Activated CD8-positive, alpha-beta T cell treated with anti-CD3 and anti-CD28 coated beads for 36 hours (primary cell): ENCODE measurements around the gene DDB1. TPM values are rescaled to one million over a fixed set of nuclear protein-coding genes. Genes with fewer than 3 reads are reported as not detected.

Experiments
- ATAC-seq: fragments of 200-7000 bp; cut with Tn5 transposase; one replicate; pipeline ENCODE4 v1.10.0; 2021; ENCODE audit warnings: mild to moderate bottlenecking, moderate library complexity
- CTCF ChIA-PET: fragments of 350-600 bp; sonication (Branson Sonifier 250); formaldehyde crosslinking; loops from one replicate; lab custom pipeline; 2021; ENCODE audit warnings: antibody characterized with exemption; lab: Charles Lee
- POLR2A ChIA-PET: fragments of 350-600 bp; sonication (Branson Sonifier 250); formaldehyde crosslinking; loops from one replicate; lab custom pipeline; 2021; ENCODE audit warnings: antibody characterized with exemption; lab: Charles Lee
- DNase-seq: peaks from one replicate; pipeline ENCODE4 v3.0.0-alpha.2; 2020
- H3K27ac Mint-ChIP-seq: one replicate; pipeline ENCODE4 v1.8.0; 2021; ENCODE audit warnings: mild to moderate bottlenecking, mixed read lengths
- H3K27me3 Mint-ChIP-seq: one replicate; pipeline ENCODE4 v1.8.0; 2021; ENCODE audit warnings: mixed read lengths
- H3K36me3 Mint-ChIP-seq: one replicate; pipeline ENCODE4 v1.8.0; 2021; ENCODE audit warnings: low read depth, mixed read lengths
- H3K4me1 Mint-ChIP-seq: one replicate; pipeline ENCODE4 v1.8.0; 2021; ENCODE audit warnings: low read depth, mixed read lengths
- H3K4me3 Mint-ChIP-seq: one replicate; pipeline ENCODE4 v1.8.0; 2021; ENCODE audit warnings: mild to moderate bottlenecking, moderate library complexity, mixed read lengths
- H3K9me3 Mint-ChIP-seq: one replicate; pipeline ENCODE4 v1.8.0; 2021; ENCODE audit warnings: mixed read lengths
- intact Hi-C: fragments of 100-400 bp; cut with micrococcal nuclease; formaldehyde crosslinking; loops from one replicate; pipeline ENCODE4 v1.10.0; 2022
- total RNA-seq, 2 experiments: library from RNA; stranded (reverse); gene quantifications; one replicate each; pipeline ENCODE4 v1.2.3, GENCODE V29; 2021
- TF ChIP-seq, protein P1 (sequence below): fragments of 200-600 bp; IDR thresholded peaks from one replicate; pipeline ENCODE4 v1.8.0; 2022; ENCODE audit warnings: antibody characterized with exemption, mild to moderate bottlenecking

The DDB1 gene
- total RNA-seq, 2 experiments from 2014 or later: 269 to 270 TPM

DNA sequence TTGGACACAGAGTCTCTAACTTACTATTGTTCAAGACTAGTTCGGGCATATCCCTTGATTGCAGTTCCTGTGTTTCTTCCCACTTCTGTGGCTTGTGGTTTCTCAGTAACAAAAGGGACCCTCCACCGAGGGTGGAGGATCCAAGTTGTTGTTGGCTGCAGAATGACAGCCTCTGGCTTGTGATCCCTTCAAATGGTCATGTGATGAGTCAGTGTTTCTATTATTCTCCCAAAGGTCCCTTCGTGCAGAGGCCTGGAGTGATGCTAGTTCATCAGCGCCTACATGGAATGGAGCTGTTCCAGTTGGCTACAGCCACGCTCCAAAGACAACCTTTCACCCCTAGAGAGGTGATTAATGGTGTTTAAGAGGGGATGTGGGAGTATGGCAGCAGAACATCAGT, 35.2 kb downstream of the DDB1 start:
- Mint-ChIP-seq H3K27me3 (peaks cover 2% of the 10 kb centered on the region), H3K4me3 (no peak overlapping the region), H3K27ac (peak overlapping the region; percentile 66), H3K36me3 (peaks cover 41% of the 10 kb centered on the region), H3K4me1 (peaks cover 40% of the 10 kb centered on the region), H3K9me3 (no peaks in the 10 kb centered on the region)
- ChIA-PET POLR2A (interaction anchor here (1.0 to 4.3 kb wide), 3 partner anchors 31 to 38 kb away, joined by 3 to 20 read pairs (median 4); partner anchors contain the start of genes DDB1 and TKFC), CTCF (interaction anchor here (1.0 to 2.4 kb wide), 3 partner anchors 11 to 44 kb away, joined by 3 to 9 read pairs (median 3); no protein-coding TSS in a partner anchor)
- TF ChIP-seq, protein P1, sequence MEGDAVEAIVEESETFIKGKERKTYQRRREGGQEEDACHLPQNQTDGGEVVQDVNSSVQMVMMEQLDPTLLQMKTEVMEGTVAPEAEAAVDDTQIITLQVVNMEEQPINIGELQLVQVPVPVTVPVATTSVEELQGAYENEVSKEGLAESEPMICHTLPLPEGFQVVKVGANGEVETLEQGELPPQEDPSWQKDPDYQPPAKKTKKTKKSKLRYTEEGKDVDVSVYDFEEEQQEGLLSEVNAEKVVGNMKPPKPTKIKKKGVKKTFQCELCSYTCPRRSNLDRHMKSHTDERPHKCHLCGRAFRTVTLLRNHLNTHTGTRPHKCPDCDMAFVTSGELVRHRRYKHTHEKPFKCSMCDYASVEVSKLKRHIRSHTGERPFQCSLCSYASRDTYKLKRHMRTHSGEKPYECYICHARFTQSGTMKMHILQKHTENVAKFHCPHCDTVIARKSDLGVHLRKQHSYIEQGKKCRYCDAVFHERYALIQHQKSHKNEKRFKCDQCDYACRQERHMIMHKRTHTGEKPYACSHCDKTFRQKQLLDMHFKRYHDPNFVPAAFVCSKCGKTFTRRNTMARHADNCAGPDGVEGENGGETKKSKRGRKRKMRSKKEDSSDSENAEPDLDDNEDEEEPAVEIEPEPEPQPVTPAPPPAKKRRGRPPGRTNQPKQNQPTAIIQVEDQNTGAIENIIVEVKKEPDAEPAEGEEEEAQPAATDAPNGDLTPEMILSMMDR: no peak
- DNase-seq (no peak), ATAC-seq (no peak)
- intact Hi-C loops: no loop called here

DNA sequence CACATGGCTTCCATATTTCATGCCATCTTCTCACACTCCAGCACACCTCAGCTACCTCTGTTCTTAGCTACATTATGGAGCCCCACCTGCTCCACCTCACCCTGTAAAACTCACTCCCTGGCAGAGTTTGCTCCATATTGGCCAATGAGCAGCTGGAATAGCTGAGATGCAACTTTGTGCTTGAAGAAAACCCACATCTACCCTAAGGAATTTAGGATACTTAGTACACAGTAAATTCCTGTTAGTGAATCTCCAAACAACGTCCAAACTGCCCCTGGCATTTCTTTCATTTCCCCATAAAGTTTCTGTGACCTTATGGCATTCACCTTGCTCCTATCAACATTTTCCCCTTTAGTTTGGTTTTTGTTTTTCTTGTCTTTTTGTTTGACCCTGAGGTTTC, 35.6 kb downstream of the DDB1 start:
- peak overlapping the region; percentile 66 for H3K27ac Mint-ChIP-seq
- intact Hi-C loops: no loop called here
- ATAC-seq: no peak

DNA sequence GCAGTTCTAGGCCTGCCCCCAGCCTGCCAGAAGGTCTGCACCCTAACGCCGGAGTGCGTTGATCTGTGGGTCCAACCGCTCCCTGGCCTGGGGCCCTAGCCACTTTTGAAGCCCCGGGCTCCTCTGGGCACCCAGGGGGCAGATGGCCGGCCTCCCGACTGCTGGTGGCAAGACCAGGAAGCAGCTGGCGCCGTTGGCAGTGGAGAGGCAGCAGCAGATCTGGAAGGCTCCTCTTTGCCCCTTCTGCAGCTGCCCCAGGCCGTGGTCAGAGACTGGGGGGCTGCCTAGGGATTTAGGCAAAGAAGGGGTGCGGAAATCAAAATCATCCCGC, 37.3 kb downstream of the DDB1 start:
- TF ChIP-seq, protein P1: no peak
- peak overlapping the region; percentile 92 for H3K4me3 Mint-ChIP-seq
- CTCF ChIA-PET: interaction anchor here (1.4 to 3.2 kb wide), 6 partner anchors 16 to 464 kb away, joined by 3 to 23 read pairs (median 7); no protein-coding TSS in a partner anchor

More for the DNA sequence above, 35.6 kb downstream of the DDB1 start:
- CTCF ChIA-PET: interaction anchor here (1.0 to 2.4 kb wide), 3 partner anchors 12 to 43 kb away, joined by 3 to 9 read pairs (median 3); no protein-coding TSS in a partner anchor
- Mint-ChIP-seq H3K27me3 (peaks cover 2% of the 10 kb centered on the region), H3K36me3 (peaks cover 45% of the 10 kb centered on the region), H3K4me1 (peaks cover 42% of the 10 kb centered on the region), H3K4me3 (no peak overlapping the region), H3K9me3 (no peaks in the 10 kb centered on the region)
- TF ChIP-seq, protein P1: no peak
- DNase-seq: no peak
- POLR2A ChIA-PET: interaction anchor here (0.8 to 4.3 kb wide), 3 partner anchors 32 to 277 kb away, joined by 3 to 20 read pairs (median 3); partner anchors contain the start of genes DDB1 and TKFC

DNA sequence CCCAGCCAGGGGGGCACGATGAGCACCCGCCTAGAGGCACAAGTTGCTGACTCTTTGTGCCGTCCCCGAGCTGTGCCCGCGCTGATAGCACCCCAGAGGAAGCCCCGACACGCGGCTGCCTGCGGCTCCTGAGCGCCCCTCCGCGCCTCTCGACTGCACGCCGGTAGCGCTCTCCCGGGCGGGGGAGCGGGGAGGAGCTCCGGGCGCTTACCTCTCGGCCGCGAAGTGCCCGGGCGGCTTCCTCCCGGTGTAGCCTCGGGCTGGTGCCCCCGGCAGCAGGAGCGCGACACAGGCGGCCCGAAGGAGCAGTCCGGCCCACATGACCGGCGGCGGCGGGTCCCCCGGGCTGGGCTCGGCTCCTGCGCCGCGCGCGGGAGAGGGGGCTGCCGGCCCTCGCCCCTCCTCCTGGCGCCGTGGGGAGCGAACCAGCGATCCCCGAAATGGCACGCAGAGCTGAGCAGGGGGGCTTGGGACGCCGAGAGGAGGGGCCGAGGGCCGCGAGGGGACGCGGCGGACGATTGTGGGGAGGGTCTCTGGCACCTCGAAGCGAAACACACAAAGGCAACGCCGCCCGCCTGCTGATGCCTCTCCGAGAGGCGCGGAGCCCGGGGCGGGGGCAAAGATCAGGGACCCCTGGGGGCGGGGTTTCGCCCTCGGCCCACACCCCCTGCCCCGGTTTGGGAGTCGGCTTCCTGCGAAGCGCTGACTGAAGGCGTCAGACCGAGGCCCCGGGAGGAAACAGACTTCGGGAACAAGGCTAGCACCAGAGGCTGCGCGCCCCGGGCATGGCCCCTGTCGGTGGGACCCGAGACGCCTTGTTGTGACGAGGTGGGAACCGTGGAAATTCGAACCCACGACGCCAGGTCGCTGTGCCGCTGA, 37.9 kb downstream of the DDB1 start, which contains the start of gene VWCE:
Gene VWCE, minus strand, starts transcription at position 600 of the 879 bp plus-strand sequence. Its CDS starts 279 bp downstream, at position 321.
- Mint-ChIP-seq H3K9me3 (no peaks in the 10 kb centered on the region), H3K27me3 (peaks cover 5% of the 10 kb centered on the region), H3K4me3 (peak within 1 kb of the TSS; percentile 92), H3K27ac (peak within 1 kb of the TSS; percentile 92), H3K4me1 (peaks cover 42% of the 10 kb centered on the region), H3K36me3 (peaks cover 43% of the 10 kb centered on the region)
- intact Hi-C loops: no loop called here
- POLR2A ChIA-PET: interaction anchor here (0.8 to 4.3 kb wide), 13 partner anchors 12 to 420 kb away, joined by 3 to 26 read pairs (median 6); partner anchors contain the start of genes CPSF7, CYB561A3, DDB1 and SDHAF2
- TF ChIP-seq, protein P1: peak; percentile 23
- CTCF ChIA-PET: interaction anchor here (0.6 to 3.2 kb wide), 17 partner anchors 13 to 464 kb away, joined by 3 to 23 read pairs (median 4); partner anchors contain the start of genes CPSF7, SDHAF2 and TMEM216
- peak; percentile 83 for ATAC-seq
- DNase-seq: peak; percentile 88

More for the DNA sequence above, 37.3 kb downstream of the DDB1 start:
- peaks cover 47% of the 10 kb centered on the region for H3K36me3 Mint-ChIP-seq
- H3K27ac Mint-ChIP-seq: no peak overlapping the region
- intact Hi-C loops: no loop called here
- H3K9me3 Mint-ChIP-seq: no peaks in the 10 kb centered on the region
- peaks cover 5% of the 10 kb centered on the region for H3K27me3 Mint-ChIP-seq
- ATAC-seq (no peak), DNase-seq (no peak)
- POLR2A ChIA-PET: interaction anchor here (0.7 to 4.3 kb wide), 7 partner anchors 13 to 133 kb away, joined by 3 to 26 read pairs (median 20); partner anchors contain the start of genes DDB1 and TKFC
- H3K4me1 Mint-ChIP-seq: peaks cover 44% of the 10 kb centered on the region
